Measurements from ENCODE around the gene CCDC134.
A peak's percentile ranks its signal among the peaks of the same experiment; 100 is the strongest.

The CCDC134 gene

DNA sequence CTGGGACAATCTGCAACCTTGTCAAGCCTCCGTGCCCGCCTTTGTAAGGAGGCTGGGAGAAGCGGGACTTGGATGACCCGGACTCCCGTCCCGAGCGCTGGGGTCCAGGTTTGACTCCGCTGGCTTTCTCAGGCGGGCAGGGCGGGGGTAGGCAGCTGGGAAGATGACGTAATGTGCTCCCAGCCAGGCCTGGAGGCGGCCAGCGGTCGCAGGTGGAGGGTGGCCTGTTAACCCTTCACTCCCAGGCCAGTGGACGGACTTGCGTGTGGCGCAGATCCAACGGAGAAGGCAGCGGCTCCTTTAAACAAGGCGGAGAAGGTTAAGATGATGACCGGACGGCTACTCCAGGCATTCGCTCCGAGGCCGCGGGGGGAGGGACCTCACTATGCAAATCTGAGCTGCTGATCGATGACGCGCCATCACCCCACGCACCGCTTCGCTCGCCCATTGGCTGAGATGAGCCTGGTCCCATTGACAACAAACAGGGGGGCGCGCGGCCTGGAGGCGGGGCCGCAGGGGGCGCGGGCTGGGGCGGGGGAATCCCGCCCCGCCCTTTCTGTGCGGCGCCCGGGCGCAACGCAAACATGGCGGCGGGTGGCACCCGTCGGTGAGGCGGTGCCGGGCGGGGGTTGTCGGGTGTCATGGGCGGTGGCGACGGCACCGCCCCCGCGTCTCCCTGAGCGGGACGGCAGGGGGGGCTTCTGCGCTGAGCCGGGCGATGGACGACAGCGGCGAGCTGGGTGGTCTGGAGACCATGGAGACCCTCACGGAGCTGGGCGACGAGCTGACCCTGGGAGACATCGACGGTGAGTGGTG, 32.3 kb downstream of the CCDC134 start, which contains the start of gene SREBF2 (continued):
- no peak for TF ChIP-seq ZNF354C (tag by site-specific recombination; IDR thresholded peaks at IDR 0.05; ENCODE audit: borderline replicate concordance, low read depth)
- no peak for TF ChIP-seq ZNF514 (tag by site-specific recombination; IDR thresholded peaks at IDR 0.05)
- TF ChIP-seq GLI4 (tag by site-specific recombination; IDR thresholded peaks at IDR 0.05), result no peak
- peak; percentile 77 for TF ChIP-seq EGR2 (tag by site-specific recombination; IDR thresholded peaks at IDR 0.05; ENCODE audit: low read depth)
- no peak for TF ChIP-seq ZNF521 (tag by site-specific recombination; IDR thresholded peaks at IDR 0.05)
- 0 out of 2 replicates have a peak, but pooled peaks have one; percentile 42 for TF ChIP-seq ZNF610 (tag by site-specific recombination; IDR thresholded peaks at IDR 0.05; ENCODE audit: borderline replicate concordance)
- no peak for TF ChIP-seq RBAK (tag by site-specific recombination; IDR thresholded peaks at IDR 0.05)
- TF ChIP-seq ZNF19 (tag by site-specific recombination; IDR thresholded peaks at IDR 0.05; ENCODE audit: low read depth), result no peak
- peak; percentile 97 for TF ChIP-seq GLIS2 (tag by site-specific recombination; IDR thresholded peaks at IDR 0.05)
- no peak for TF ChIP-seq ZNF350 (tag by site-specific recombination; IDR thresholded peaks at IDR 0.05)
- TF ChIP-seq, protein P1, sequence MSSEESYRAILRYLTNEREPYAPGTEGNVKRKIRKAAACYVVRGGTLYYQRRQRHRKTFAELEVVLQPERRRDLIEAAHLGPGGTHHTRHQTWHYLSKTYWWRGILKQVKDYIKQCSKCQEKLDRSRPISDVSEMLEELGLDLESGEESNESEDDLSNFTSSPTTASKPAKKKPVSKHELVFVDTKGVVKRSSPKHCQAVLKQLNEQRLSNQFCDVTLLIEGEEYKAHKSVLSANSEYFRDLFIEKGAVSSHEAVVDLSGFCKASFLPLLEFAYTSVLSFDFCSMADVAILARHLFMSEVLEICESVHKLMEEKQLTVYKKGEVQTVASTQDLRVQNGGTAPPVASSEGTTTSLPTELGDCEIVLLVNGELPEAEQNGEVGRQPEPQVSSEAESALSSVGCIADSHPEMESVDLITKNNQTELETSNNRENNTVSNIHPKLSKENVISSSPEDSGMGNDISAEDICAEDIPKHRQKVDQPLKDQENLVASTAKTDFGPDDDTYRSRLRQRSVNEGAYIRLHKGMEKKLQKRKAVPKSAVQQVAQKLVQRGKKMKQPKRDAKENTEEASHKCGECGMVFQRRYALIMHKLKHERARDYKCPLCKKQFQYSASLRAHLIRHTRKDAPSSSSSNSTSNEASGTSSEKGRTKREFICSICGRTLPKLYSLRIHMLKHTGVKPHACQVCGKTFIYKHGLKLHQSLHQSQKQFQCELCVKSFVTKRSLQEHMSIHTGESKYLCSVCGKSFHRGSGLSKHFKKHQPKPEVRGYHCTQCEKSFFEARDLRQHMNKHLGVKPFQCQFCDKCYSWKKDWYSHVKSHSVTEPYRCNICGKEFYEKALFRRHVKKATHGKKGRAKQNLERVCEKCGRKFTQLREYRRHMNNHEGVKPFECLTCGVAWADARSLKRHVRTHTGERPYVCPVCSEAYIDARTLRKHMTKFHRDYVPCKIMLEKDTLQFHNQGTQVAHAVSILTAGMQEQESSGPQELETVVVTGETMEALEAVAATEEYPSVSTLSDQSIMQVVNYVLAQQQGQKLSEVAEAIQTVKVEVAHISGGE (tag by site-specific recombination; conservative IDR thresholded peaks at IDR 0.05; ENCODE audit: low read depth), result no peak; the same call in none of the 2 replicates
- peak; percentile 92 for TF ChIP-seq IKZF3 (tag by site-specific recombination; IDR thresholded peaks at IDR 0.05)
- no peak for TF ChIP-seq ZNF837 (tag by site-specific recombination; IDR thresholded peaks at IDR 0.05)
- TF ChIP-seq ZFP69B (tag by site-specific recombination; IDR thresholded peaks at IDR 0.05), result peak; percentile 85
- no peak for TF ChIP-seq ZNF621 (tag by site-specific recombination; IDR thresholded peaks at IDR 0.05)
- no peak for TF ChIP-seq ZNF133 (tag by site-specific recombination; IDR thresholded peaks at IDR 0.05)
- peak; percentile 93 for TF ChIP-seq GLIS1 (tag by site-specific recombination; IDR thresholded peaks at IDR 0.05)
- peak; percentile 60; the same call in 1 of the 2 replicates for TF ChIP-seq ZNF843 (tag by site-specific recombination; IDR thresholded peaks at IDR 0.05)
- TF ChIP-seq, protein P2, sequence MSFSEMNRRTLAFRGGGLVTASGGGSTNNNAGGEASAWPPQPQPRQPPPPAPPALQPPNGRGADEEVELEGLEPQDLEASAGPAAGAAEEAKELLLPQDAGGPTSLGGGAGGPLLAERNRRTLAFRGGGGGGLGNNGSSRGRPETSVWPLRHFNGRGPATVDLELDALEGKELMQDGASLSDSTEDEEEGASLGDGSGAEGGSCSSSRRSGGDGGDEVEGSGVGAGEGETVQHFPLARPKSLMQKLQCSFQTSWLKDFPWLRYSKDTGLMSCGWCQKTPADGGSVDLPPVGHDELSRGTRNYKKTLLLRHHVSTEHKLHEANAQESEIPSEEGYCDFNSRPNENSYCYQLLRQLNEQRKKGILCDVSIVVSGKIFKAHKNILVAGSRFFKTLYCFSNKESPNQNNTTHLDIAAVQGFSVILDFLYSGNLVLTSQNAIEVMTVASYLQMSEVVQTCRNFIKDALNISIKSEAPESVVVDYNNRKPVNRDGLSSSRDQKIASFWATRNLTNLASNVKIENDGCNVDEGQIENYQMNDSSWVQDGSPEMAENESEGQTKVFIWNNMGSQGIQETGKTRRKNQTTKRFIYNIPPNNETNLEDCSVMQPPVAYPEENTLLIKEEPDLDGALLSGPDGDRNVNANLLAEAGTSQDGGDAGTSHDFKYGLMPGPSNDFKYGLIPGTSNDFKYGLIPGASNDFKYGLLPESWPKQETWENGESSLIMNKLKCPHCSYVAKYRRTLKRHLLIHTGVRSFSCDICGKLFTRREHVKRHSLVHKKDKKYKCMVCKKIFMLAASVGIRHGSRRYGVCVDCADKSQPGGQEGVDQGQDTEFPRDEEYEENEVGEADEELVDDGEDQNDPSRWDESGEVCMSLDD (tag by site-specific recombination; IDR thresholded peaks at IDR 0.05), result peak; percentile 72; the same call in 1 of the 2 replicates
- no peak; the same call in 1 of the 2 replicates for TF ChIP-seq REPIN1 (tag by site-specific recombination; IDR thresholded peaks at IDR 0.05; ENCODE audit: low read depth)
- TF ChIP-seq ZNF248 (tag by site-specific recombination; IDR thresholded peaks at IDR 0.05), result no peak
- no peak for TF ChIP-seq ZNF266 (tag by site-specific recombination; IDR thresholded peaks at IDR 0.05; ENCODE audit: low read depth)
- TF ChIP-seq, protein P3, sequence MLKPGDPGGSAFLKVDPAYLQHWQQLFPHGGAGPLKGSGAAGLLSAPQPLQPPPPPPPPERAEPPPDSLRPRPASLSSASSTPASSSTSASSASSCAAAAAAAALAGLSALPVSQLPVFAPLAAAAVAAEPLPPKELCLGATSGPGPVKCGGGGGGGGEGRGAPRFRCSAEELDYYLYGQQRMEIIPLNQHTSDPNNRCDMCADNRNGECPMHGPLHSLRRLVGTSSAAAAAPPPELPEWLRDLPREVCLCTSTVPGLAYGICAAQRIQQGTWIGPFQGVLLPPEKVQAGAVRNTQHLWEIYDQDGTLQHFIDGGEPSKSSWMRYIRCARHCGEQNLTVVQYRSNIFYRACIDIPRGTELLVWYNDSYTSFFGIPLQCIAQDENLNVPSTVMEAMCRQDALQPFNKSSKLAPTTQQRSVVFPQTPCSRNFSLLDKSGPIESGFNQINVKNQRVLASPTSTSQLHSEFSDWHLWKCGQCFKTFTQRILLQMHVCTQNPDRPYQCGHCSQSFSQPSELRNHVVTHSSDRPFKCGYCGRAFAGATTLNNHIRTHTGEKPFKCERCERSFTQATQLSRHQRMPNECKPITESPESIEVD (tag by site-specific recombination; IDR thresholded peaks at IDR 0.05), result no peak; the same call in 1 of the 2 replicates

All from HEK293 (cell line).